Colonic mucosa (tissue), 4 donors: ENCODE data around the gene BIVM. TPM values are rescaled to one million over a fixed set of nuclear protein-coding genes. Genes with fewer than 3 reads are reported as not detected.

Source experiments
- DNase-seq: peaks from one replicate; pipeline ENCODE4 v3.0.0-alpha.2; 2020
- H3K27ac ChIP-seq: fragments of 200-600 bp; one replicate; pipeline ENCODE4 v1.8.0; 2021
- H3K27me3 ChIP-seq: fragments of 200-600 bp; one replicate; pipeline ENCODE4 v1.8.0; 2021
- H3K36me3 ChIP-seq: fragments of 200-600 bp; one replicate; pipeline ENCODE4 v1.8.0; 2021
- H3K4me1 ChIP-seq: fragments of 200-600 bp; one replicate; pipeline ENCODE4 v1.8.0; 2021; ENCODE audit warnings: mild to moderate bottlenecking
- H3K4me3 ChIP-seq: fragments of 200-600 bp; one replicate; pipeline ENCODE4 v1.8.0; 2021
- H3K9ac ChIP-seq, 2 donors: one replicate each; pipeline ENCODE4 v1.7.0; 2013; ENCODE audit warnings: control low read depth in 2 of 2, low read depth in 2 of 2, low read length in 2 of 2
- H3K9me3 ChIP-seq: fragments of 200-600 bp; one replicate; pipeline ENCODE4 v1.8.0; 2021
- intact Hi-C: fragments of 100-400 bp; cut with DNase I; formaldehyde crosslinking; loops from one replicate; pipeline ENCODE4 v1.14.1; 2022
- total RNA-seq, 2 donors: library from RNA; stranded (reverse); fragmentation: NEBNext Ultra II Directional in 1 of 2; extraction: Animal tissue kit (Norgen Biotek cat#: 25700) in 1 of 2; gene quantifications; one replicate each; pipeline ENCODE4 v1.2.1, GENCODE V29; 2021
- TF ChIP-seq, protein P1 (sequence below): fragments of 200-600 bp; IDR thresholded peaks from one replicate; pipeline ENCODE4 v1.8.0; 2022; ENCODE audit warnings: antibody characterized with exemption, mild to moderate bottlenecking
- donor health status: healthy.
- donor health status: DM: no; HTN: no; CAD: no.
- donor health status: DM: no; HTN: no; CAD: no.

BIVM gene
- total RNA-seq, 2 donors from 2014 or later, result 11.8 to 15.5 TPM

DNA sequence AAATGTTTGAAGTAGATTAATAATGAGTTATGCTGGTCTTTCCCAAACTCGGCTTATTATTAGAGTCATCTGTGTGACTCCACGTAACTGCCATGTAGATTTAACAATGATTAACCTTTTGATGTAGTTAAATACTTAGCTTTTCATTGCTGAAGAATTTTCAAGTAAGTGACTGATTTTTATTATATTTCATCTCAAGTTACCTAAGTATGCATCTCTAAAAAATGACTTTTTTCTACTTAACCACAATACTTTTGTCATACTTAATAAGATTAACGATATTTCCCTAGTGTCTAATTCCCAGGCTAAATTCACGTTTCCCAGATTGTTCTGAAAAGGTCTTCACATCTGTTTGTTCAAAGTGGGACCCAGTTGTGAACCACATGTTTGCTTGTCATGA, 17.8 kb downstream of the BIVM start:
- TF ChIP-seq, protein P1, sequence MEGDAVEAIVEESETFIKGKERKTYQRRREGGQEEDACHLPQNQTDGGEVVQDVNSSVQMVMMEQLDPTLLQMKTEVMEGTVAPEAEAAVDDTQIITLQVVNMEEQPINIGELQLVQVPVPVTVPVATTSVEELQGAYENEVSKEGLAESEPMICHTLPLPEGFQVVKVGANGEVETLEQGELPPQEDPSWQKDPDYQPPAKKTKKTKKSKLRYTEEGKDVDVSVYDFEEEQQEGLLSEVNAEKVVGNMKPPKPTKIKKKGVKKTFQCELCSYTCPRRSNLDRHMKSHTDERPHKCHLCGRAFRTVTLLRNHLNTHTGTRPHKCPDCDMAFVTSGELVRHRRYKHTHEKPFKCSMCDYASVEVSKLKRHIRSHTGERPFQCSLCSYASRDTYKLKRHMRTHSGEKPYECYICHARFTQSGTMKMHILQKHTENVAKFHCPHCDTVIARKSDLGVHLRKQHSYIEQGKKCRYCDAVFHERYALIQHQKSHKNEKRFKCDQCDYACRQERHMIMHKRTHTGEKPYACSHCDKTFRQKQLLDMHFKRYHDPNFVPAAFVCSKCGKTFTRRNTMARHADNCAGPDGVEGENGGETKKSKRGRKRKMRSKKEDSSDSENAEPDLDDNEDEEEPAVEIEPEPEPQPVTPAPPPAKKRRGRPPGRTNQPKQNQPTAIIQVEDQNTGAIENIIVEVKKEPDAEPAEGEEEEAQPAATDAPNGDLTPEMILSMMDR, result no peak
- intact Hi-C loops, result no loop called here
- no peaks in the 10 kb centered on the region for H3K4me1 ChIP-seq
- no peak for DNase-seq
- no peak overlapping the region for H3K4me3 ChIP-seq
- H3K9ac ChIP-seq, result no peak overlapping the region
- H3K36me3 ChIP-seq, result no peaks in the 10 kb centered on the region
- no peak overlapping the region for H3K27ac ChIP-seq
- no peaks in the 10 kb centered on the region for H3K9me3 ChIP-seq
- no peaks in the 10 kb centered on the region for H3K27me3 ChIP-seq

DNA sequence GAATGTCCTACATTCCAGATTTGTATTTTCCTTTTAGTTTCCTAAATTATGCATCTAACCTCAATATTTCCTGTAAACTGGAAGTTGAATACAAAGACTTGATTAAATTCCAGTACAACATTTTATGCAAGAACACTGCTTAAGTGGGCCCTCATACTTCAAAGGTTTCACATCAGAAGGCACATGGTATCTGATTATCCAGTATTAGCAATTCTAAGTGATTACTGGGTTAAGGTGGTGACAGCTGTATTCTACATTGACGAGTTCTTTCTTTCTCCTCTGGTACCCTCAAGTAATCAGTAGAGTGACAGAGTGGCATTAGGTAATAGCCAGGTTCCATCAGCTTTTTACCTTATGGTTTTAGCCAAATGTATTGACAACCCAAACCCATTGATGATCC, 18.3 kb downstream of the BIVM start:
- no peak overlapping the region for H3K27ac ChIP-seq
- H3K9me3 ChIP-seq, result no peaks in the 10 kb centered on the region
- no peaks in the 10 kb centered on the region for H3K27me3 ChIP-seq
- intact Hi-C loops, result no loop called here
- H3K4me3 ChIP-seq, result no peak overlapping the region
- DNase-seq, result no peak
- TF ChIP-seq, protein P1, result no peak
- H3K36me3 ChIP-seq, result no peaks in the 10 kb centered on the region
- H3K4me1 ChIP-seq, result no peaks in the 10 kb centered on the region
- no peak overlapping the region for H3K9ac ChIP-seq

DNA sequence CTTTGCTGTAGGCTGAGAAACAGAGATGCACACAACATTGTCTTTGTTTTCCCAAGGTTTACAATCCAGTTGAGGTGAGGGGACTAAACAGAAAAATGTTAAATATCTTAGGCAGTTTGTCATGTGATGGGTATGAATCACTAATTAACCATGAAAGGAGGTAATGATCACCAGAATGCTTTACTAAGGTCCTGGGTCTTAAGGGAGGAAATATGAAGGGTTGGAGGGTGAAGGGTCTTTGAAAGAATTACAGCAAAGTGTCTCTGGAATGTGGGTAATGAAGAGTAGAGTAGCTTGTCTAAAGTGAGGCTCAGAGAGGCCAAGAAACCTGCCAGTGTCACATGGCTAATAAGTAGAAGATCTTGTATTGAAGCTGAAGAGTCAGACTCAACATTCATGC, 19.0 kb downstream of the BIVM start:
- TF ChIP-seq, protein P1, result no peak
- intact Hi-C loops, result no loop called here
- Histone ChIP-seq H3K36me3 (no peaks in the 10 kb centered on the region), H3K9me3 (no peaks in the 10 kb centered on the region), H3K27ac (no peak overlapping the region), H3K9ac (no peak overlapping the region), H3K4me3 (no peak overlapping the region), H3K27me3 (no peaks in the 10 kb centered on the region), H3K4me1 (no peaks in the 10 kb centered on the region)
- no peak for DNase-seq

DNA sequence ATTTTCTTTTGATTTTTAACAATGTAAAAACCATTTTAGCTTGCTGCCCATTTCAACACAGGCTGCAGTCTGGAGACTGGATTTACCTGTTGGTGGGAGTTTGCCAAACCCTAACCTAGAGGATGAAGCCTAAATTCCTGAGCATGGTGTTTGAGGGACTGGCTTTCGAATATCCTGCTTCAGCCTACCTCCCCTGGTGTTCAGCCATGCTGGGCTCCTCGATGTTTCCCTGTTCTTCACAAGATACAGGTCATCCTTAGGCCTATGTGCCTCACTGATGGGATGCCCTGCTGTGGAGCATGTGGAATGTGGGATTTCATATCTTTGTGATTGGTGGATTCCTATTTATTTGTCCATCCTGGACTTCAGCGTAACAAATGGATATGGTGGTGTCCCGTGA, 26.5 kb downstream of the BIVM start:
- TF ChIP-seq, protein P1, result no peak
- Histone ChIP-seq H3K36me3 (no peaks in the 10 kb centered on the region), H3K27me3 (no peaks in the 10 kb centered on the region), H3K9me3 (no peaks in the 10 kb centered on the region), H3K9ac (no peak overlapping the region), H3K27ac (no peak overlapping the region), H3K4me3 (no peak overlapping the region), H3K4me1 (no peaks in the 10 kb centered on the region)
- intact Hi-C loops, result no loop called here
- DNase-seq, result no peak

DNA sequence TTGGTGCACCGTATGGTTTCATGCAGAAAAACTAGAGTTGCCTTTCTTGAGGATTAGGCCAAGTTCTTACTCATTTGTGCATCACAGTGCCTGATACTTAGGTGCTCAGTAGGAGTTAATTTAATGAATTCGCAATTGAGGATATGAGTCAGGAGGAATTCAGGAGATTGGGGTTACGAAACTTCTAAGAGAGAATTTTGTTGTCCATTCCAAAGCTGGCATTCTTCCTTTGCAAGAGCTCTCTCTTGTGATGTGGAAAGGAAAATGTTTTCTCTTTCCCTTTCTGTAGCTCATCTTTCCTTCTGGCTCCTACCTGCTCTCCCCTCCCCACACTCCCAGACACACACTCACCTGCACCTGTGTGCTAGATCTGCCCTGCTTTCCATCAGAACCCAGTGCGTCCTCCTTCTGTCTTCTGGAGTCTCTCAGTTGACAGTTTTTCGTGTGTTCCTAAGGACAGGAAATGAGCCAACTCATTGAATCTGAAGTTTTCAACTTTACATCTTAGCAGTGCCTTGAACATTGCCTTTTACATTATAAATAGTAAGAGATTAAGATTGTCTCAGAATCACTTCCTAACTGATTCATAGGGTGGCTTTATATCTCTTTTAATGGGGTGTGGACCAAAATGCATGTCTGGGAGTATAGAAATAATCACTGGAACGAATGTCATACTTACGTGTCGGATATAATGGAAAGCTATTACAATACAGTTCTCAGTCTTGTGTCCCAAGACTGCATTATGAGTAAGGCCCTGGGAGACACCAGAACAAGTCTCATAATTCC, 27.2 kb downstream of the BIVM start:
- TF ChIP-seq, protein P1, result no peak
- Histone ChIP-seq H3K9ac (no peak overlapping the region), H3K27ac (no peak overlapping the region), H3K4me3 (no peak overlapping the region), H3K27me3 (no peaks in the 10 kb centered on the region), H3K36me3 (no peaks in the 10 kb centered on the region), H3K9me3 (no peaks in the 10 kb centered on the region), H3K4me1 (no peaks in the 10 kb centered on the region)
- intact Hi-C loops, result no loop called here
- no peak for DNase-seq
